Cardiac muscle cell (in vitro differentiated cells and primary cell): ENCODE results near the gene RABGGTA. TPM values are rescaled to one million over a fixed set of nuclear protein-coding genes. Genes with fewer than 3 reads are reported as not detected.

ENCODE experiments used
- DNase-seq, 2 donors: peaks; one replicate each; pipeline versions ENCODE4 v3.0.0 to v3.0.0-alpha.2; 2010 to 2017; ENCODE audit warnings: low read depth in 1 of 2, low spot score in 1 of 2
- H3K27ac ChIP-seq: fragments of 200-600 bp; sonication (generic); 2 replicates; pipeline ENCODE4 v1.5.1; 2016
- H3K27me3 ChIP-seq: fragments of 200-600 bp; sonication (generic); 2 replicates; pipeline ENCODE4 v1.6.0; 2016; ENCODE audit warnings: control low read depth
- H3K36me3 ChIP-seq: fragments of 200-600 bp; sonication (generic); 2 replicates; pipeline ENCODE4 v1.5.1; 2016; ENCODE audit warnings: control low read depth
- H3K4me1 ChIP-seq: fragments of 200-600 bp; sonication (generic); 2 replicates; pipeline ENCODE4 v1.8.1; 2017; ENCODE audit warnings: low read depth, mild to moderate bottlenecking, mixed run types
- H3K4me3 ChIP-seq: fragments of 200-600 bp; sonication (generic); 2 replicates; pipeline ENCODE4 v1.5.1; 2016; ENCODE audit warnings: mild to moderate bottlenecking
- H3K9me3 ChIP-seq: fragments of 200-600 bp; sonication (generic); 2 replicates; pipeline ENCODE4 v1.5.1; 2017; ENCODE audit warnings: low read depth, mild to moderate bottlenecking, control low read depth
- polyA plus RNA-seq: library from polyadenylated mRNA; unstranded; fragments of >200 nt; fragmentation: Nextera tagmentation; extraction: Ambion mirVana; gene quantifications from 2 replicates; pipeline ENCODE4 v1.2.1, GENCODE V29; 2016
- total RNA-seq: library from RNA; depleted of rRNA; stranded (reverse); fragments of >200 nt; gene quantifications from 2 replicates; pipeline ENCODE4 v1.2.3, GENCODE V29; 2016
- TF ChIP-seq, protein P1 (sequence below): IDR thresholded peaks from 2 replicates; pipeline ENCODE4 v1.5.1; 2012; ENCODE audit warnings: low read depth, mild to moderate bottlenecking, low read length

Gene RABGGTA
- total and polyA plus RNA-seq, 2 experiments from 2014 or later, result 39.6 to 43.7 TPM

GRCh38 chr14:24267516-24267915, 3.9 kb downstream of the RABGGTA start:
- Histone ChIP-seq H3K27me3 (no peaks in the 10 kb centered on the region), H3K4me3 (no peak overlapping the region)

GRCh38 chr14:24266344-24267244, 4.8 kb downstream of the RABGGTA start:
- DNase-seq, result no peak
- no peaks in the 10 kb centered on the region for H3K36me3 ChIP-seq
- no peak overlapping the region for H3K4me3 ChIP-seq
- no peaks in the 10 kb centered on the region for H3K9me3 ChIP-seq
- H3K4me1 ChIP-seq, result no peaks in the 10 kb centered on the region
- no peak overlapping the region for H3K27ac ChIP-seq
- H3K27me3 ChIP-seq, result no peaks in the 10 kb centered on the region
- TF ChIP-seq, protein P1, sequence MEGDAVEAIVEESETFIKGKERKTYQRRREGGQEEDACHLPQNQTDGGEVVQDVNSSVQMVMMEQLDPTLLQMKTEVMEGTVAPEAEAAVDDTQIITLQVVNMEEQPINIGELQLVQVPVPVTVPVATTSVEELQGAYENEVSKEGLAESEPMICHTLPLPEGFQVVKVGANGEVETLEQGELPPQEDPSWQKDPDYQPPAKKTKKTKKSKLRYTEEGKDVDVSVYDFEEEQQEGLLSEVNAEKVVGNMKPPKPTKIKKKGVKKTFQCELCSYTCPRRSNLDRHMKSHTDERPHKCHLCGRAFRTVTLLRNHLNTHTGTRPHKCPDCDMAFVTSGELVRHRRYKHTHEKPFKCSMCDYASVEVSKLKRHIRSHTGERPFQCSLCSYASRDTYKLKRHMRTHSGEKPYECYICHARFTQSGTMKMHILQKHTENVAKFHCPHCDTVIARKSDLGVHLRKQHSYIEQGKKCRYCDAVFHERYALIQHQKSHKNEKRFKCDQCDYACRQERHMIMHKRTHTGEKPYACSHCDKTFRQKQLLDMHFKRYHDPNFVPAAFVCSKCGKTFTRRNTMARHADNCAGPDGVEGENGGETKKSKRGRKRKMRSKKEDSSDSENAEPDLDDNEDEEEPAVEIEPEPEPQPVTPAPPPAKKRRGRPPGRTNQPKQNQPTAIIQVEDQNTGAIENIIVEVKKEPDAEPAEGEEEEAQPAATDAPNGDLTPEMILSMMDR, result no peak

More at GRCh38 chr14:24267516-24267915, 3.9 kb downstream of the RABGGTA start:
- Histone ChIP-seq H3K36me3 (no peaks in the 10 kb centered on the region), H3K27ac (no peak overlapping the region), H3K4me1 (no peaks in the 10 kb centered on the region), H3K9me3 (no peaks in the 10 kb centered on the region)
- TF ChIP-seq, protein P1, result no peak
- no peak for DNase-seq

GRCh38 chr14:24264298-24264697, 7.1 kb downstream of the RABGGTA start:
- Histone ChIP-seq H3K4me1 (no peaks in the 10 kb centered on the region), H3K9me3 (no peaks in the 10 kb centered on the region), H3K4me3 (no peak overlapping the region), H3K27ac (no peak overlapping the region), H3K27me3 (no peaks in the 10 kb centered on the region), H3K36me3 (no peaks in the 10 kb centered on the region)
- DNase-seq, result no peak
- TF ChIP-seq, protein P1, result no peak

GRCh38 chr14:24263848-24264247, 7.5 kb downstream of the RABGGTA start:
- no peaks in the 10 kb centered on the region for H3K4me1 ChIP-seq
- TF ChIP-seq, protein P1, result no peak
- no peaks in the 10 kb centered on the region for H3K27me3 ChIP-seq
- H3K4me3 ChIP-seq, result no peak overlapping the region
- H3K27ac ChIP-seq, result no peak overlapping the region
- DNase-seq, result no peak
- no peaks in the 10 kb centered on the region for H3K9me3 ChIP-seq
- no peaks in the 10 kb centered on the region for H3K36me3 ChIP-seq

GRCh38 chr14:24262821-24263733, 8.3 kb downstream of the RABGGTA start, which contains the start of gene TGM1:
TGM1 (minus strand) TSS chr14:24263177; CDS start chr14:24262352, 825 bp downstream.
- no peak within 1 kb of the TSS for H3K4me3 ChIP-seq
- TF ChIP-seq, protein P1, result no peak
- DNase-seq, result no peak
- H3K9me3 ChIP-seq, result no peaks in the 10 kb centered on the region
- no peak within 1 kb of the TSS for H3K27ac ChIP-seq
- no peaks in the 10 kb centered on the region for H3K27me3 ChIP-seq
- no peaks in the 10 kb centered on the region for H3K36me3 ChIP-seq
- H3K4me1 ChIP-seq, result no peaks in the 10 kb centered on the region
